ENCODE measurements around the gene TMEM140.

GRCh38 chr7:135197906-135198655, 50.2 kb downstream of the TMEM140 start:
- TF ChIP-seq CTCF (IDR thresholded peaks at IDR 0.05) (no peak), EP300 (IDR thresholded peaks at IDR 0.05; ENCODE audit: low read depth) (no peak)
